ENCODE measurements around the gene ALG3. TPM values are rescaled to one million over a fixed set of nuclear protein-coding genes. Genes with fewer than 3 reads are reported as not detected.

The ALG3 gene
- total and polyA plus RNA-seq, 2 experiments from 2014 or later, result 40.2 to 52.4 TPM

GRCh38 chr3:184236033-184236410 is 12.7 kb downstream of the ALG3 start:
- Histone ChIP-seq H3K27me3 (peaks cover 65% of the 10 kb centered on the region), H3K4me3 (no peak overlapping the region), H3K27ac (no peak overlapping the region), H3K4me1 (ENCODE audit: low read depth) (no peaks in the 10 kb centered on the region), H3K36me3 (no peaks in the 10 kb centered on the region), H3K9me3 (ENCODE audit: low read depth) (no peaks in the 10 kb centered on the region)
- TF ChIP-seq CTCF (IDR thresholded peaks at IDR 0.05; ENCODE audit: low read depth, low read length), result no peak
- DNase-seq (ENCODE audit: low read depth in 1 of 2, low spot score in 1 of 2), result no peak

GRCh38 chr3:184235381-184236032 is 13.3 kb downstream of the ALG3 start:
- H3K36me3 ChIP-seq, result no peaks in the 10 kb centered on the region
- H3K9me3 ChIP-seq (ENCODE audit: low read depth), result no peaks in the 10 kb centered on the region
- H3K27me3 ChIP-seq, result peaks cover 65% of the 10 kb centered on the region
- no peak for TF ChIP-seq CTCF (IDR thresholded peaks at IDR 0.05; ENCODE audit: low read depth, low read length)
- no peak overlapping the region for H3K27ac ChIP-seq
- no peaks in the 10 kb centered on the region for H3K4me1 ChIP-seq (ENCODE audit: low read depth)
- no peak overlapping the region for H3K4me3 ChIP-seq
- no peak for DNase-seq (ENCODE audit: low read depth in 1 of 2, low spot score in 1 of 2)

GRCh38 chr3:184234671-184235380 is 13.9 kb downstream of the ALG3 start:
- Histone ChIP-seq H3K36me3 (no peaks in the 10 kb centered on the region), H3K4me1 (ENCODE audit: low read depth) (no peaks in the 10 kb centered on the region), H3K9me3 (ENCODE audit: low read depth) (no peaks in the 10 kb centered on the region), H3K4me3 (no peak overlapping the region), H3K27ac (no peak overlapping the region), H3K27me3 (peaks cover 71% of the 10 kb centered on the region)
- DNase-seq (ENCODE audit: low read depth in 1 of 2, low spot score in 1 of 2), result no peak
- no peak for TF ChIP-seq CTCF (IDR thresholded peaks at IDR 0.05; ENCODE audit: low read depth, low read length)

- no peaks in the 10 kb centered on the region for H3K4me1 ChIP-seq (ENCODE audit: low read depth)
- H3K36me3 ChIP-seq, result no peaks in the 10 kb centered on the region
- peaks cover 72% of the 10 kb centered on the region for H3K27me3 ChIP-seq
- no peak overlapping the region for H3K27ac ChIP-seq
- H3K9me3 ChIP-seq (ENCODE audit: low read depth), result no peaks in the 10 kb centered on the region
- no peak for TF ChIP-seq CTCF (IDR thresholded peaks at IDR 0.05; ENCODE audit: low read depth, low read length)
- no peak overlapping the region for H3K4me3 ChIP-seq
- DNase-seq (ENCODE audit: low read depth in 1 of 2, low spot score in 1 of 2), result peak in 1 of 2 donors; percentile 87
These were observed 14.5 kb downstream of the ALG3 start for GRCh38 chr3:184234224-184234623.

GRCh38 chr3:184233127-184233843 is 15.5 kb downstream of the ALG3 start:
- H3K9me3 ChIP-seq (ENCODE audit: low read depth), result no peaks in the 10 kb centered on the region
- peaks cover 75% of the 10 kb centered on the region for H3K27me3 ChIP-seq
- no peaks in the 10 kb centered on the region for H3K36me3 ChIP-seq
- no peak overlapping the region for H3K4me3 ChIP-seq
- no peaks in the 10 kb centered on the region for H3K4me1 ChIP-seq (ENCODE audit: low read depth)
- no peak for TF ChIP-seq CTCF (IDR thresholded peaks at IDR 0.05; ENCODE audit: low read depth, low read length)
- no peak for DNase-seq (ENCODE audit: low read depth in 1 of 2, low spot score in 1 of 2)
- no peak overlapping the region for H3K27ac ChIP-seq

Data from cardiac muscle cell (in vitro differentiated cells and primary cell).